HG03097 (cell line): ENCODE data around the gene TEX9.

ENCODE experiments used
- ATAC-seq: cut with Tn5 transposase; IDR thresholded peaks from one replicate; pipeline ENCODE4 v1.9.1; 2021; ENCODE audit not compliant: unreplicated experiment, low FRiP score

The TEX9 gene

DNA sequence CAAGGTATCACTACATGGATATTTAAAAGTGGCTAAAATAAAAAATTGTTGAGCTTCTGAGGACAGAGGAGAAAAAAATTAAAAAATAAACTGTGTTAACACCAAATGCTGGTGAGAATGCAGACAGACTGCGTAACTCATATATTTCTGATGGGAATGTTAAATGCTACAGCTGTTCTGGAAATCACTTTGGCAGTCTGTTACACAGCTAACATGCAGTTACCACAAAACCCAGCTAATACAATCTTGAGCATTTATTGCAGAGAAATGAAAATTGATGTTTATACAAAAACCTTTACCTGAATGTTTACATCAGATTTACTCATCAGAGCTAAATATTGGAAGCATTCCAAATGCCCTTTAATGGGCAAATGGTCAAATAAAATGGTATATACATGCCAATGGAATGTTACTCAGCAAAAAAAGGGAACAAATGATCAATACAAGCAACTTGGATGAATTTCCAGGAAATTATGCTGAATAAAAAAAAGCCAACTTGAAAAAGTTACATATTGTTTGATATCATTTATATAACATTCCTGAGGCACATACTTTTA lies 75.1 kb downstream of the TEX9 start:
- no peak for ATAC-seq

DNA sequence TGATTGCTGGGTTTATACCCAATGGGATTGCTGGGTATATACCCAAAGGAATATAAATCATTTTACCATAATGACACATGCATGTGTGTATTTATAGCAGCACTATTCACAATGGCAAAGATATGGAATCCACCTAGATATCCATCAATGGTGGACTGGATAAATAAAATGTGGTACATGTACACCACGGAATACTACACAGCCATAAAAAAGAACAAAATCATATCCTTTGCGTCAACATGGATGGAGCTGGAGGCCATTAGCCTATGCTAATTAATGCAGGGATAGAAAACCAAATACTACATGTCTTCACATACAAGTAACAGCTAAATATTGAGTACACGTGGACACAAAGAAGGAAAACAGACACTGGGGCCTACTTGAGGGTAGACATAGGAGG lies 77.1 kb downstream of the TEX9 start:
- ATAC-seq = no peak

DNA sequence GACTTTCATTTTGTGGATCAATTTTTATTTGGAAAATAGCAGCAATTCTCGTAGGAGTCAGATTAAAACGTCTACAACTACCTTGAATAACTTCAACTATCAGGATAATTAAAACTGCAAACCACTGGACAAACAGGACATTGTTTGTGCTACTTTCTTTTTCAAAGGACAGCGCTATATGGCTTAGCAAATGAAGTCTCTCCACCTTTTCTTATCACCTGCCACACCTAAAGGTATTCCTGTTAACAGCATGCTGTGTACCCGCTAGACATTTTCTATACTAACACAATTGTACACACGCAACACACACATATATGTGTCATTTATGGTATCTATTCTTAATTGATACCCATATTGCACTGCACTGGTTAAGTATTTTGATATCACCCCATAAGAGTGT lies 80.5 kb downstream of the TEX9 start:
- ATAC-seq = no peak

DNA sequence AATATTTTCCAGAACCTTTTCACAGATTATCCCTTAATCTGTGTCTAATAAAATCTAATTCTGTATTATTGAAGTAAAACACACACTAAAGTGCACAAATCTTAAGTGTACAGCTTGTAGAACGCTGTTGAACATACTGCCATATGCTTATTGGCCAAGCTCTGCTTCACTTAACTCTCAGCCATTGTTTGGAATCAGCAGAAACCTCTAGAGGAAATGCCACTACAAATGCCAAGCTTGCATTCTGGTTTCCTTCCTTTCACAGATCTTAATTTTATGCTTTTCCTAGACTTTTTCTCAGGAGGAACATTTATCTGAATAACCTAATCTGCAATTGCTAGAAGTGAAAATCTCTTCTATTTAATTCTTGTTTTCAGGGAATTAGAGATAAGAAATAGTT lies 89.6 kb downstream of the TEX9 start:
- ATAC-seq = no peak

DNA sequence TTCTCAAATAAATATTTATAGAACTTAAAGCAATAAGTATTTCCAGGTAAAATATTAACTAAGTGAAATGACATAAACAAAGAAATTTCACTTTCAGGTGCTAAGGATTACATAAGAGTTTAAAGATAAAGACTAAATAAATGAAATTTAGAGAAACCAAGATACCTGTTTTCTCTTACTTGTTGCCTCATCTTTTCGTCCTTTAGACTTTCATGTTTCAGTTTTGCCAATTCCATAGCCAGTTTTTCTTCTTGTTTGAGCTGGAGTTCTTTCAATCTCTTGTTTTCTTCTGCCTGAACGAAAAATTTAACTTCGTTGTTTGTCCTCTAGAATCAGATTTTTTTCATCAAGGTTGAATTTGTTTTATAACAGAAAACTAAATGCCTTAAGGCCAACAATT lies 91.0 kb downstream of the TEX9 start:
- ATAC-seq = no peak

DNA sequence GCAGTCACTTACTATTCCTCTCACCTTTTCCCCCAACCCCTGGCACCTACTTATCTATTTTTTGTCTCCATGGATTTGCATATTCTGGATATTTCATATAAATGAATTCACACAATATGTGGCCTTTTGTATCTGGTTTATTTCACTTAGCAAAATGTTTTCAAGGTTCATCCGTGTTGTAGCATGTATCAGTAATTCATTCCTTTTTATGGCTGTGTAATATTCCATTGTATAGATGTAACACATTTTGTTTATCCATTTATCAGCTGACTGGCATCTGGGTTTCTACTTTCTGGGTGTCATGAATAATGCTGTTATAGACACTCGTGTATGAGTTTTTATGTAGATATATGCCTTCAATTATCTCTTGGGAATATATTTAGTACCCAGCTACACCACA lies 93.9 kb downstream of the TEX9 start:
- ATAC-seq = no peak

DNA sequence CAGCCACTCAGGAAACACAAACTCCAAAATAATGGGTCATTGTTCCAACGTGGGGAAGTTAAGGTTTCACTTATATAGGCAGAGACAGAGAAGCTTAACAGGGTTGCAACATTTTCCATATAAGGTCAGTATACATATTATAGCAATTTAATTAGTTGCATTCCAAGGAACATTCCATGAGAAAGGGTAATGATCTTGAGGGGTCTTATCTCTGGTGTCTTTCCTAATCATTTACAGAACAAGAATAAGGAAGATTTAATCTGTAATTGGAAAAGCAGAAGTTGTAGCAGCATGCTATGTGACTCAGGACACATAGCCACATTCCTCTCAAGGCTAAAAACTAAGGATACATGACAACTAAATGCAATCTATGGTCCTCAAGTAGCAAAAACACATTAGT lies 94.8 kb downstream of the TEX9 start:
- no peak for ATAC-seq

DNA sequence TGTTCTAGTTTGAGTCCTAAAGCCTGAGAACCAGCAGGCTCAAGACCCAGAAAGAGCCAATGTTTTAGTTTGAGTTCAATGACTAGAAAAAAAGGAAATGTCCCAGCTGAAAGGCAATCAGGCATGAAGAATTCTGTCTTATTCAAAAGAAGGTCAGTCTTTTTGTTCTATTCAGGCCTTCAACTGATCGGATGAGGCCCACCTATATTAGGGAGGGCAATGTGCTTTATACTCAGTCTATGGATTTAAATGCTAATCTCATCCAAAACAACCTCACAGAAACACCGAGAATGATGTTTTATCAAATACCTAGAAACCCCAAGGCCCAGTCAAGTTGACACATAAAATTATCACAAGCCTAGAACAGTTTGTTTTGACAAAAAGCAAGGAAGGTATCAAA lies 95.7 kb downstream of the TEX9 start:
- no peak for ATAC-seq

DNA sequence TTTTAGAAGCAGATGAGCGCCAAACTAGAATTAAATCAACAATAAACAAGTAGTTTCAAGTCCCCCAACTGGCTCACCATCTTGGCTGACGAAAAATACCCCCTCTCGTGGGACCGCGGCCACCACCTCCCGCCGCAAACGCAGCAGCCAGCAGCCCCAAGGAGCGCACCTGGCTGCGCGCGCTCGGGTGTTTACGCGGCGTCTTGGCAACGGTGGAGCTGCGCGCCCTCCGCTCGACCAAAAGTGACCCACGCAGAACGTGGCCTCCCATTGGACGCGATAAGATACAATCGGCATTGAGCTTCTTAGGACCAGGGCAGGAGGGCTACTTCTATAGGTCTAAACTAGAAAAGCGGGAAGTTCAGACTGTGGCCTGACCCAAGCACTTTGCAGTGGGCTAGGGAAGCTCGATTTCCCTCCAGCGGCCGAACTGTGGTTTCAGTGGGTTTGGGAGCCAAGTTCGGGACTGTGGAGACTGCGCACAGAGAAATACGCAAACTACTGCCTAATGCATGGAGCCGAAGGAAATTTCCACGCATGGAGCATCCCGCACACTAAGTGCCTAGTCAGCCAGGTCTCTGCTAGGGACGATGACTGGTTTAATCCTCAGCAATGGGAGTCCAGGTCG lies 99.8 kb downstream of the TEX9 start, which contains the start of gene MNS1:
TSS of gene MNS1 (minus strand) at position 245 of the 628 bp plus-strand sequence. CDS start at position 80, 165 bp downstream.
- ATAC-seq = peak; percentile 97

DNA sequence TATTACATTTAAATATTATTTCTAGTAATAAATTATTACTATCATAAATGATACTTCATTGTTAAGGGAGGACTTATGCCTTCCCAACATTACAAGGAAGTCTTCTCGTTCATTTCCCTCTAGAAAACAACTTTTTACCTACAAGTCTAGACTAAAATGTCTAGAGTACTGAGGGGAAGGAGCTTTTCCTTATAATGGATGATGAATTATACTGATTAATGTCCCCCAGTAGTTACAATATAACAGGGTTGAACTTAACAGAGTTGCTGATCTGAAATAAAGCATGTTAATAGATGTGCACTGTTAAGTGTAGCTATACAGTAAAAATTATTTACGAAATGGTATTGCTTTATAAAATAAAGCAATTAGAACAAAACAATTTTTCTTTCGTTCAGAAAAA lies 102.4 kb downstream of the TEX9 start:
- no peak for ATAC-seq

DNA sequence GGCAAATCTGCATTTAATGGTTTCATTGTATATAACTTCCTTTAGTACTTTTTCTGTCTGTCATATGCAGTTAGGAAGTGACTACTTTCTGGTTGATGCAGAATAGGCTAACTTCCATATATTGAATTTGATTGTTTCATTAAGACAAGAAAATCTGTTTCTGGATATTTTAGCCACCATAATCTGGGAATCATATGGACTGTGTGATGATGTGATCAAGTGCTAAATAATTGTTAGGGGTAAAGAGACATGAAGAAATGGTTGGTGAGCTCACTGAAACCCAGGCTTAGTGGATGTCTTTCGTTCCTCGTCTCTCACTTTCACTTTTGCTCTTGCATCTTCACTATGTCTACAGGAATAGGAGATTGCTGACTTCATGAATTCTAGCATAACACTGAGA lies 103.2 kb downstream of the TEX9 start:
- peak; percentile 38 for ATAC-seq

DNA sequence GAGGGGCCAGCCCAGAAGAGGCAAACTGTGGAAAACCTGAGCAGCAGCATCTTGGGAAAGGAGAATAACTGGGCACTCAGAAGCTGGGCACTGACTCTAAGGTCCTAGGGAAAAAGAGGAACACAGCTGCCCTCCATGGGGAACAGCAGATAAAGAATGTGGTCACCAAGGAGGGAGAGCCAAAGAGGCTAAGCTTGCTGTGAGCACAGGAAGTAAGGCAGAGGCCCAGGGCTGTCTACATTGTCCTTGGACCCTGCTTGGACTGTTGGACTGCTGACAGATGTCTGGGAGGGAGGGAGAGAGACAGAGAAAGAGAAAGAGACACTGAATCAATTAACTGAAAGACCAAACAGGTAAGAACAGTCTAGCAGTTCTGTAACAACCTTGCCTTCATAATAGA lies 104.3 kb downstream of the TEX9 start:
- no peak for ATAC-seq

DNA sequence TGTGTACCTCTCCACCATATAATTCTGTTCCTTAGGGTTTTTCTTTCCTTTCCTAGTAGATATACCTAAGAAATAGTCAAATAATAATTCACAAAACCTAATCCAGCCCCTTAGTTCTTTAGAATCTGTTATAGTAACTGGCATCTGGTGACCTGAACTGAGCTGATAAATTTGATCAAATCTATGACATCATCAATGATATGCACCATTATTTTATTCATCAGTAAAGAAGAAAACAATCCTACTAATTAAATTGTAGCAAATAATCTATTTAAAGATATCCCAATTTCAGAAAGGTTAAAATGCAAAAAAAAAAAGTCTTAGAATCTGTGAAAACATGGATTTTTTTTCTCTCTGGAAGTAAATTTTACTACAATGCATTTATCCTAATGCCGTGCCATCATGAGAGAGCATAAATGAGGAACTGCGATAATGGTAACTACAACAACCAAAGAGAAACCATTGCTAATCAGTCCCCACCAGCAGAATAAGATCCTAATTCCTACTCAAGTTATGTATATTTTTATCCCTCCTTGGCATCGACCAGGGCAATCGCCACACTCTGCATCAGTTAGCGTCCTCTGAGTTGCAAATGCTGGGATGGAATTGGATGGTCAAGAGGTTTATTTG lies 106.3 kb downstream of the TEX9 start:
- ATAC-seq = no peak

DNA sequence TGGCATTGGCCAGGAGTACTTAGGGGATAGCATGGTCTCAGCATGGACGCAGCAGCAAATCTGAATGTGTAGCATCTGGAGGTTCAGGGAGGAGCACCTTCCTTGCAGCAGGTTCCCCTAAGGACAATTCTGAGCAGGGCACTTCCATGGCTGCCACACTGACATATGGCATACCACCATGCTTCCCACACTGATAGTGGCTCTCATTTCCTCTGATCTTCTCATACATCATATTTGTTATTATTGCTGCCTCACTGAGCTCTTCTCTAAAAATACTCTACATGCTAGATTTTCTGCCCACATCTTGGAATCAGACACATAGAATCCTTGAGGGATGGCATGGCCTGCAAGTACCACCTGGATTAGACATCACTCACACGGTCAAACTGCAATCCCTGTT lies 107.1 kb downstream of the TEX9 start:
- no peak for ATAC-seq

DNA sequence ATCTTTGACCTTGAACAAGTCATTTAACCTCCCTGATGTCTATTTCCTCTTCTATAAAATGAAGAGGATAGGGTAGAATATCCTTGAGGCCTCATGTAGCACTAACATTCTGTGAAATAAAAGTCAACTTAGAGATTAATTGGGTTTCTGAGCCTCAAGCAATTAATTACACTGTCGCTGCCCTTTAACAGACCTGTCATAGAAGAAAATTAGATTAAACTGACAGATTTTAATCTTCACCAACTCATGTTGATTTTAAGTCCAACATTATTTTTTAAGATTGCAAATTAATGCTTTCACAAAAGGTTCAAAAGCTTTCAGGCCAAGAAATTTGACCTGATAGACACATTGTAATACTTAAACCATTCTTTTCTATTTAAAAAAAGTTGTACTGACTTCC lies 107.8 kb downstream of the TEX9 start:
- ATAC-seq = no peak

DNA sequence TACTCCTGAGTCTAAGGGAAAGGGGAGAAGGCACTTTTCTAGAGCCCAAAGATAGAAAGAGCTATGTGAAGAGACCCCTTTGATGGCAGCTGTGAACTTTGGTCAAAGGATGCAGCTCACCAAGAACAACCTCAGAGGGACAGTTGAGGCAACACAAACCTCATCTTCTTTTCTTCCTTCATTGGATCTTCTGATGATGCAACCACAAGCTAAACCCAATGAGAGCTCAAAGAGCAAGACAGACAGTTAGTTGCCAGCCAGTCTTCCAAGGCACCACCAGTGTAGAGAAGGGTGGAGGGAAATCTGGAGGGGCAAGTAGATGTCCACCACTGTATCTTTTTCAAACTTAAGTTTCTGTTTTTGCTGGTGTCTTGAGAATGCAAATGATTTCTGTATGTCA lies 110.1 kb downstream of the TEX9 start:
- no peak for ATAC-seq
